Stimulated activated CD8-positive, alpha-beta memory T cell treated with anti-CD3 and anti-CD28 coated beads, Interleukin-12 subunit alpha, Interleukin-12 subunit beta, amount 100 ng/mL, for 4 hours (primary cell): Measurements from ENCODE around the gene DMAC2.
"Not testable (repeated sequence)": the region's sequence is repeated elsewhere in the genome, so short reads cannot be mapped to it uniquely, and the experiment has no call there.

Source experiments
- DNase-seq: peaks from one replicate; pipeline ENCODE4 v3.0.0-alpha.2; 2020; ENCODE audit warnings: low read depth

The DMAC2 gene

DNA sequence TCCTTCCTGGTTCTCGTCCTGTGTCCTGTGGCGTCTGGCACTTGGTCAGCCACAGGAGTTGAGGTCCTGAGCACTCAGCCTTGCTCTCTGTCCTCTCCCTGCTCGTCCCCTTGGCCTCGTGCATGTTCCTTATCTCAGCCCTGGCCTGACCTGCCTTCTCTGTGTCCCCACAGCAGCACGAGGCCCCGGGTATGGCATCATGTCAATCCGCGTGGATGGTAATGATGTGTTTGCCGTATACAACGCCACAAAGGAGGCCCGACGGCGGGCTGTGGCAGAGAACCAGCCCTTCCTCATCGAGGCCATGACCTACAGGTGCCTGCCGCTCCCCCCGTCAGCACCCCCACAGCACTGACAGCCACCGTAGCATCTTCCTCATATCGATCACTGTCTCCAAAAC, 17.3 kb downstream of the DMAC2 start:
- DNase-seq: no peak

- no peak for DNase-seq
These were observed 17.7 kb downstream of the DMAC2 start for GRCh38 chr19:41421973-41422372.

DNA sequence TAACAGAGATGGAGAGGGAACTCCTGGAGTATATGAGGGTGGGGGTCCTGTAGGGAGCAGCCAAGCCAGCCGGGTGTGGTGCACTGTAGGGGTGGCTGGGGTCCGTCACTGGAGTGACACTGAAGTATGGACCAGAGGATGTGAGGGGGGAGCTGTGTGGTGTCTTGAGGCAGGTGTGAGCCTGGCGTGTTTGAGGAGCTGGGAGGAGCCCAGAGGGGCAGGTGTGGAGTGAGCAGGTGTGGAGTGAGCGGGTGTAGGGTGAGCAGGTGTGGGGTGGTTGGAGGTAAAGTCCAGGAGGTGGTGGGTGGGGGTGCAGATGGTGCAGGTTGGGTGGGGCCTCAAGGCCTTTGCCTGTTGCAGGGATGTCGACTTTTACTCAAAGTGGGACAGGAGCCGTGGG, 18.4 kb downstream of the DMAC2 start:
- no peak for DNase-seq

DNA sequence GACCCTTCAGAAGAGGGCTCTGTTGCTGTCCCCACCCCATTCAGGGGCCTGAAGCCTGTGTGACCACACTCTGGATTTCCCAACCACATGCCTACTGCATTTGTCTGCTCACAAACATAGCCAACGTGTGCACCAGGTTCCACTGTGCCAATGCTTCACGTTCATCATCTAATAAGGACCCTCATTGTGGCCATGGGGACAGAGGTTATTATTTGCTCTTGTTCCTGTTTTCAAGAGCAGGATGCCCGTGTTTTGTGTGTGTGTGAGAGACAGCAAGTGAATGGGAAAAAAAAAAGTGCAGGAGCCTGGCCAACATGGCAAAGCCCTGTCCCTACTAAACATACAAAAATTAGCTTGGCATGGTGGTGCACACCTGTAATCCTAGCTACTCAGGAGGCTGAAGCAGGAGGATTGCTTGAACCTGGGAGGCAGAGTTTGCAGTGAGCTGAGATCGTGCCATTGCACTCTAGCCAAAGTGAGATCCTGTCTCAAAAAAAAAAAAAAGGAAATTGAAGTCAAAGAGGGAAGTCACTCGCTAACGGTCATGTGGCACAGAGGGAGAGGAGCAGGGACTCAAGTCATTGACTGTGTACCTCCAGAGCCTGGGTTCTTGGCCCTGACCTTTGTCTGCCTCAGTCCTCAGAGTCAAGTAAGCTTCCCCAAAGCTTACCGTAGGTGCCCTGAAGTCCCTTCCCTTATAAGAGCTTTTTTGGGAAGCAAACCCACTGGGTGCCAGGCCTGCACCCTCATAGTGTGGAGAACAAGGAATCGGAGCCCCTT, 19.4 kb downstream of the DMAC2 start:
- no peak for DNase-seq

GRCh38 chr19:41416194-41416674, 23.5 kb downstream of the DMAC2 start:
- no peak for DNase-seq

- no peak for DNase-seq
These were observed 24.5 kb downstream of the DMAC2 start for GRCh38 chr19:41415154-41415571.

DNA sequence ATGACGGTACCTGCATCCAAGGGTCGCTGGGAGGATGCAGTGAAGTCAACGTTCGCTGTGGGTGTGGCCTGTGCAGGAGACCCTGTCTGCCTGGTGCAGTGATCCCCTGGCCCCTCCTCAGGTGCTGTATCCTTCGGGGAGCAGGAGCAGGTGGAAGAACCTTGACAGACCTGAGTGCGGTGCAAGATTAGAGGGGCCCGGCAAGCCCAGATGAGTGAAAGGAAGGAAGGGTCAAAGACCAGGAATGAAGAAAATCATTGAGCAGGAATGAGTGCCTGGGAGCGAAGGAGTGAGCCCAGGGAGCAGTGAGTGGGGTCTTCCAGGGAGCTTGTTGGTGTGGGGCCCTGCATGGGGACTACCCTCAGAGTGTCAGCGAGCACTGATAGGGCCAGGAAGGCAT, 25.3 kb downstream of the DMAC2 start:
- DNase-seq: no peak

DNA sequence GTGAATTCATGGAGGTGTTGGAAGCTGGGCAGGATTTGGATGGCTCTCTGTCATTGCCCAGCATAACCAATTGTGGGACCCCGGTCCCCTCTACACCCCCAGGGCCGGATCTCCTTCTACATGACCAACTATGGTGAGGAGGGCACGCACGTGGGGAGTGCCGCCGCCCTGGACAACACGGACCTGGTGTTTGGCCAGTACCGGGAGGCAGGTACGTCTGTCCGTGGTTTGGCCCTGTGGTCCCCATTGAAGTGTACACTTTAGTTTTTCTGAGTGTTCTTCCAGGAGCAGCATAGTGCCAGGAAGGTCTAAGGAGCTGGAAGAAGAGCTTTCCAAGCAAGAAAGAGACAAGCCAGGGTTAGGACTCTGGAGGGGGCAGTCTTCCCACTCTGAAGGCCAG, 25.8 kb downstream of the DMAC2 start:
- no peak for DNase-seq

DNA sequence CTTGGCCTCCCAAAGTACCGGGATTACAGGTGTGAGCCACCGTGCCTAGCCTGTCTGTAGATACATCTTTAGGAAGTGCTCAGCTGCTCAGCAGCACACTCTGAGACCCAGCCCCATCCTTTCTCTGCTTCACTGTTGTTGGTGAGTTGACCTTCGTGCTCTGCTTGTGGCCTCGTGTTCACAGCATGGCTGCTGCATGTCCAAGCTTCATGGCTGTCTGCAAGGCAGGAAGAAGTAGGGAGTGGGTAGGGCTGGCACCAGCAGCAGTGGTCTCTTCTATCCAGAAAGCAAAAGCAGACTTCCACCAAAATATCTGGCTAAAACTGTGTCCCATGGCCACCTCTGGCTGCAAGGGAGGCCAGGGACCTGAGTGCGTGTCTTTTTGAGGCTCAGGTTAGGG, 26.8 kb downstream of the DMAC2 start:
- DNase-seq: no peak

DNA sequence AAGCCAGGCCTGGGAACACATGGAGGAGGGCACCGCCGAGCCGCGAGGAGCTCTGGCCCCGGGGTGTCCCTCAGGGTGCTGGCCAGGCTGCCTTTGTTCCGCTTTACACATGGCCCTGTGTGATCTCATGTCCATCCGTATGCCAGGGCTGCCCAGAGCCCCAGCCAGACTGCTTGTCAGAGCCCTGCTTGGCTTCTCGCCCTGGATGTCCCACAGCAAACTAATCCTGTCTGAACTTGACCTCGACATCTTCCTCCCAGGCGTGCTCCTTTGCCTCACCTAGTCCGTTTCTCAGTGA, 27.8 kb downstream of the DMAC2 start:
- no peak for DNase-seq

GRCh38 chr19:41411100-41411967, 28.4 kb downstream of the DMAC2 start:
- no peak for DNase-seq

DNA sequence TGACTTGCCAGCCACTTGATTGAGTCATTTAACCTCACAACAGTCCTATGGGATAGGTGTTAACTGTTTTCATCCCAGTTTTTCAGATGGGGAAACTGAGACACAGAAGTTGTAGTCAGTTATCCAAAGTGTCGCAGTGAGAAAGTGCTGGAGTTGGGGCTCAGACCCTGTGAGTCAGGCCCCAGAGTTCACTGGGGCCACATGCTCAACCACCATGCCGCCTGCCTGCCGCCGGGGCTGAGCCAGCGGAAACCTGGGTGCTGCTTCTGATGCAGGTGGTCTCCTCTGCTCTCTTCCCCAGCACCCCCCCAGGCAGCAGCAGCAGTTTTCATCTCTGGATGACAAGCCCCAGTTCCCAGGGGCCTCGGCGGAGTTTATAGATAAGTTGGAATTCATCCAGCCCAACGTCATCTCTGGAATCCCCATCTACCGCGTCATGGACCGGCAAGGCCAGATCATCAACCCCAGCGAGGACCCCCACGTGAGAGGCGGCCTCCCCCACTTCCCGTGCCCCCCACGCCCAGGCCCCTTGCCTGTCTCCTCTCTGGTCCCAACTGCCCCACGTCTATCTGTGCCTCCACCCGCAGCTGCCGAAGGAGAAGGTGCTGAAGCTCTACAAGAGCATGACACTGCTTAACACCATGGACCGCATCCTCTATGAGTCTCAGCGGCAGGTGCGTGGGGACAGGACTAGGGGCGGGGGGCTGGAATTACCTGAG, 29.2 kb downstream of the DMAC2 start:
- DNase-seq: no peak

GRCh38 chr19:41409288-41409687, 30.4 kb downstream of the DMAC2 start:
- DNase-seq: no peak

DNA sequence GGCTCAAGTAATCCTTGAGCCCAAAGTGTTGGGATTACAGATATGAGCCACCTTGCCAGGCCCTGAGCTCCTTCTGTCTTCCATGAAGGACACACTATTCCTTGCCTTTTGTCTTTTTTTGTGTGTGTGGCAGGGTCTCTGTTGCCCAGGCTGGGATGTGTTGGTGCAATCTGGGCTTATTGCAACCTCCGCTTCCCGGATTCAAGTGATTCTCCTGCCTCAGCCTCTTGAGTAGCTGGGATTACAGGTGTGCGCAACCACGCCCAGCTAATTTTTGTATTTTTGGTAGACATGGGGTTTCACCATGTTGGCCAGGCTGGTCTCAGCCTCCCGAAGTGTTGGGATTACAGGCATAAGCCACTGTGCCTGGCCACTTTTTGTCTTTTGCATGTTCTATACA, 30.9 kb downstream of the DMAC2 start:
- not testable (repeated sequence) for DNase-seq

- DNase-seq: no peak
These were observed 31.5 kb downstream of the DMAC2 start for GRCh38 chr19:41408256-41408655.

DNA sequence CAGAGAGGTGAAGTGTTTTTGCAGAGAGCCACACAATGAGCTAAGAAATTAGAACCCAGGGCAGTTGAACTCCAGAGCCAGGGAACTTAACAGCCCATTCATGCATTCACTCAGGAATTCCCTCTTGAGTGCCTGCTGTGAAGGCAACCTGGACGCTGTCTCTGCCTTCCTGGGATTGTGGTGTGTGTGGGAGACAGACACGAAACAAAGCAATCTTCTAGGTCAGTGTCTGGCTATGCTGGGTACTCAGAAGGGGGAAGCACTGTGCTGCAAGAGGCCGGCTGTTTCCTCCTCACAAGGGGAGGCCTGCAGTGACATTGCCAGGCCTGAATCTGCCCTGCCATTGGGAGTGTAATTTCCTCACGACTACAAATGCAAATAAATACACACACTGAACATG, 32.4 kb downstream of the DMAC2 start:
- no peak for DNase-seq

DNA sequence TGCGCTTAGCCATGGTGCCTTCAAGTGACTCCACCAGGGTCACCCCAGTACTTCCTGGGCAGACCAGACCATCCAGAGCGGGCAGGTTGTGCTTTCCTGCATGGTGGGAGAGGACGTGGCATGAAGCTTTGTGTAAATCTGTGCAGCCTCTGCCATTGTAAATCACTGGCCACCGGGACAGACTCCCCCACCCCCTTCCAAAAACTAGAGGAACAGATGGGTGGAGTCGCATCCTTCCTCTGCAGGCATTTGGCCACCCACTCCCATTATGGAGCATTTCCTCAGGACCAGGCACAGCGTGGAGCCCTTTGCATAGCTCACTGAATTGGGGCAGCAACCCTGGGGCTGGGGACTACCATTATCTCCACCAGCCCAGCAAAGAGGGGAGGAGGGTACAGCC, 33.9 kb downstream of the DMAC2 start:
- DNase-seq: no peak

DNA sequence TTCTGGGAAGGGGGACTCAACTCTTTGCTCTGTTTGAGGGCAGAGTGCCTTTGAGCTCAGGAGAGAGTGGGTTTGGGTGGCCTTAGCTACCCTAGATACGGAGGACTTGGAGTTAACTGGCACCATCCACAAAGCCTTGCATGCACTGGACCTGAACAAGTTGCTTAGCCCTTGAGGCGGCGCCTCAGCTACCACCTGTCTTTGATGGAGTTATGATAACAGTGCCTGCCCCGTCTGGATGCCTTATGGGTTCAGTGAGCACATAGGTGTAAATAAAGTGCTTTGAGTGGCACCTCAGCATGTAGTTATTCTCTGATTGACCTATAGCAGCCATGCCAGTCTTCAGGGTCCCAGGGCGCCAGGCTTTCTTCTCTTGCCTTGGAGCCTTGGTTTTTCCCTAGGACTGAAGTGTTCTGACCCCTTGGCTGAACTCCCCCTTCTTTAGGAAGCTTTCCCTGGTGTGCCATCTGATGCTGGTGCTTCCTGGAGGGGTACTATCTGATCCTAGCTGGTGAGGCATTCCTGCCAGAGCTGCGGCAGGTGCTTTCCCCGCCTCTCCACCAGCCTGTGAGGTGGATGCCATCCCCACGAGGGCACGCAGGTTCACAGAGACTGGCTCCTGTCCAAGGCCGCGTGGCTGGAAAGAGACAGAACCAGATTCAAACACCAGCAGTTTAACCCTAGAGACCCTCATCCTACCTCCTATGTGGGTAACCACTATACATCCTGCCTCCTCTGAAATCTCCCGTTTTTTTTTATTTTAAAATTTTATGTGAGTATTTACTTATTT, 36.3 kb downstream of the DMAC2 start:
- no peak for DNase-seq

DNA sequence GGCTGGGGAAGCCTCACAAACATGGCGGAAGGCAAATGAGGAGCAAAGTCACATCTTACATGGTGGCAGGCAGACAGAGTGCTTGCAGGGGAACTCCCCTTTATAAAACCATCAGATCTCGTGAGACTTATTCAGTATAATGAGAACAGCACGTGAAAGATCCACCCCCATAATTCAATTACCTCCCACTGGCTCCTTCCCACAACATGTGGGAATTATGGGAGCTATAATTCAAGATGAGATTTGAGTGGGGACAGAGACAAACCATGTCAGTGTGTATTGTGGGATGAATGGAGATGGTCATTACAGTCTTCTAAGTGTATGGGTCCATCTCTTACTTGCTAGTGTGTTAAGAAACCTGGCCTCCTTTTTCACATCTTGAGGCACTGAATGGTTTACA, 37.7 kb downstream of the DMAC2 start:
- no peak for DNase-seq

- DNase-seq: no peak
These were observed 38.2 kb downstream of the DMAC2 start for GRCh38 chr19:41401483-41401882.

DNA sequence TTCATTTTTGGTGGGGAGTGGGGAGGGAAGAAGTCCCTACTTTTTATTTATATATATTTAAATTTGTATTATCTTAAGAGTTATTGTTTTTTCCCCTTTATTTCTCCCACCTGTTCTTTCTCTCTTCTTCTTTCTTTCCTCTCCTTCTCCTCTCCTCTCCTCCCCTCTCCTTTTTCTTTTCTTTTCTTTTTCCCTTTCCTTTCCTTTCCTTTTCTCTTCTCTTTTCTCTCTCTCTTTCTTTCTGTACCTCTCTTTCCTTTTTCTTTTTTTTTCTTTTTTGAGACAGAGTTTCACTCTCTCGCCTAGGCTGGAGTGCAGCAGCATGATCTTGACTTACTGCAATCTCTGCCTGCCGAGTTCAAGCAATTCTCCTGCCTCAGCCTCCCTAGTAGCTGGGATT, 40.2 kb downstream of the DMAC2 start:
- DNase-seq: no peak

DNA sequence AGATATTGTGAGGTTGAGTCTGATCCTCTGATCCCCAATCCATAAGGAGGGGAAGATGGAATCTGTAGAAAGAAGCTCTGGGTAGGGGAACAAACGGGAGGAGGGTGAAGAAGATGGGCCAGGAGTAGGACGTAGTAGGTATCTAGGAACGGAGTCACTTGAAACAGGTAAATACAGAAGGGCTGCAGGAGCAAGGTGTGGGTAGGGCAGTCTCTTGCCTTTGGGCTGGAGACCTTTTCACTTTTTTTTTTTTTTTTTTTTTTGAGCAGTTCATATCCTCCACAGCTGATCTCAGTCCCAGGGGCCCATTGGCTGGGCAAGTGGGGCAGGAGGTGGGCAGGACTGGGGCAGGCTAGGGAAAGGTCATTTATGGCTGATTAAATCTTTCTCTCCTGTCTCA, 40.6 kb downstream of the DMAC2 start:
- DNase-seq: no peak
